Measurements from ENCODE around the gene ZNF202. TPM values are rescaled to one million over a fixed set of nuclear protein-coding genes. Genes with fewer than 3 reads are reported as not detected.
"Not testable (repeated sequence)": the region's sequence is repeated elsewhere in the genome, so short reads cannot be mapped to it uniquely, and the experiment has no call there.

ZNF202 gene
- total and polyA plus RNA-seq, 5 donors: 2.5 to 7.1 (median 4.9) TPM

GRCh38 chr11:123740787-123741158 is 687 bp downstream of the ZNF202 start:
- ATAC-seq: peak in 1 of 2 donors; percentile 2
- intact Hi-C loops (cut with DNase I): no loop called here
- Histone ChIP-seq H3K27me3 (ENCODE audit: control insufficient read depth, insufficient read depth) (no peaks in the 10 kb centered on the region), H3K27ac (ENCODE audit: low read length) (peak overlapping the region; percentile 80), H3K4me1 (ENCODE audit: control insufficient read depth, insufficient read depth, low read length) (peaks cover 4% of the 10 kb centered on the region), H3K9me3 (ENCODE audit: control insufficient read depth, low read length) (no peaks in the 10 kb centered on the region), H3K4me3 (ENCODE audit: low read length) (peak overlapping the region; percentile 98)
- 2% methylated on average over 6 of the region's 6 CpGs for WGBS
- no peak for DNase-seq

- intact Hi-C loops (cut with DNase I): no loop called here
- WGBS: 0% methylated on average over 2 of the region's 2 CpGs
- Histone ChIP-seq H3K9me3 (ENCODE audit: control insufficient read depth, low read length) (no peaks in the 10 kb centered on the region), H3K4me1 (ENCODE audit: control insufficient read depth, insufficient read depth, low read length) (peaks cover 4% of the 10 kb centered on the region), H3K4me3 (ENCODE audit: low read length) (no peak overlapping the region), H3K27ac (ENCODE audit: low read length) (no peak overlapping the region), H3K27me3 (ENCODE audit: control insufficient read depth, insufficient read depth) (no peaks in the 10 kb centered on the region)
- ATAC-seq (no peak), DNase-seq (no peak)
These were observed 3.1 kb downstream of the ZNF202 start for GRCh38 chr11:123738374-123738773.

GRCh38 chr11:123736769-123737168 is 4.7 kb downstream of the ZNF202 start:
- Histone ChIP-seq H3K4me3 (ENCODE audit: low read length) (no peak overlapping the region), H3K9me3 (ENCODE audit: control insufficient read depth, low read length) (no peaks in the 10 kb centered on the region), H3K27me3 (ENCODE audit: control insufficient read depth, insufficient read depth) (no peaks in the 10 kb centered on the region), H3K27ac (ENCODE audit: low read length) (no peak overlapping the region), H3K4me1 (ENCODE audit: control insufficient read depth, insufficient read depth, low read length) (peaks cover 4% of the 10 kb centered on the region)
- WGBS: 92% methylated on average over 3 of the region's 3 CpGs
- intact Hi-C loops (cut with DNase I): no loop called here
- DNase-seq (no peak), ATAC-seq (no peak)

GRCh38 chr11:123729602-123730001 is 11.9 kb downstream of the ZNF202 start:
- Histone ChIP-seq H3K9me3 (ENCODE audit: control insufficient read depth, low read length) (no peaks in the 10 kb centered on the region), H3K4me1 (ENCODE audit: control insufficient read depth, insufficient read depth, low read length) (no peaks in the 10 kb centered on the region), H3K27ac (ENCODE audit: low read length) (no peak overlapping the region), H3K4me3 (ENCODE audit: low read length) (no peak overlapping the region), H3K27me3 (ENCODE audit: control insufficient read depth, insufficient read depth) (no peaks in the 10 kb centered on the region)
- no peak for ATAC-seq
- 68% methylated on average over 8 of the region's 8 CpGs for WGBS
- intact Hi-C loops (cut with DNase I): no loop called here
- no peak for DNase-seq

- Histone ChIP-seq H3K4me3 (ENCODE audit: low read length) (no peak overlapping the region), H3K9me3 (ENCODE audit: control insufficient read depth, low read length) (no peaks in the 10 kb centered on the region), H3K27ac (ENCODE audit: low read length) (no peak overlapping the region), H3K27me3 (ENCODE audit: control insufficient read depth, insufficient read depth) (no peaks in the 10 kb centered on the region), H3K4me1 (ENCODE audit: control insufficient read depth, insufficient read depth, low read length) (no peaks in the 10 kb centered on the region)
- no peak for DNase-seq
- intact Hi-C loops (cut with DNase I): no loop called here
- WGBS: 98% methylated on average over 23 of the region's 23 CpGs
- no peak for ATAC-seq
These were observed 15.3 kb downstream of the ZNF202 start for GRCh38 chr11:123725995-123726655.

GRCh38 chr11:123719452-123719851 is 22.0 kb downstream of the ZNF202 start:
- ATAC-seq (no peak), DNase-seq (no peak)
- Histone ChIP-seq H3K27me3 (ENCODE audit: control insufficient read depth, insufficient read depth) (no peaks in the 10 kb centered on the region), H3K4me1 (ENCODE audit: control insufficient read depth, insufficient read depth, low read length) (no peaks in the 10 kb centered on the region), H3K27ac (ENCODE audit: low read length) (no peak overlapping the region), H3K9me3 (ENCODE audit: control insufficient read depth, low read length) (no peaks in the 10 kb centered on the region), H3K4me3 (ENCODE audit: low read length) (no peak overlapping the region)
- intact Hi-C loops (cut with DNase I): no loop called here
- 65% methylated on average over 1 of the region's 1 CpG for whole genome bisulfite sequencing

GRCh38 chr11:123718469-123718868 is 23.0 kb downstream of the ZNF202 start:
- WGBS: 93% methylated on average over 4 of the region's 4 CpGs
- Histone ChIP-seq H3K27ac (ENCODE audit: low read length) (no peak overlapping the region), H3K4me1 (ENCODE audit: control insufficient read depth, insufficient read depth, low read length) (no peaks in the 10 kb centered on the region), H3K4me3 (ENCODE audit: low read length) (no peak overlapping the region), H3K27me3 (ENCODE audit: control insufficient read depth, insufficient read depth) (no peaks in the 10 kb centered on the region), H3K9me3 (ENCODE audit: control insufficient read depth, low read length) (no peaks in the 10 kb centered on the region)
- ATAC-seq (no peak), DNase-seq (no peak)
- intact Hi-C loops (cut with DNase I): no loop called here

GRCh38 chr11:123718063-123718462 is 23.4 kb downstream of the ZNF202 start:
- no peak for ATAC-seq
- intact Hi-C loops (cut with DNase I): no loop called here
- H3K27ac ChIP-seq (ENCODE audit: low read length): no peak overlapping the region

GRCh38 chr11:123712627-123713026 is 28.8 kb downstream of the ZNF202 start:
- not testable (repeated sequence) for H3K9me3 ChIP-seq (ENCODE audit: control insufficient read depth, low read length); ATAC-seq; DNase-seq; H3K4me3 ChIP-seq (ENCODE audit: low read length); H3K27me3 ChIP-seq (ENCODE audit: control insufficient read depth, insufficient read depth); H3K4me1 ChIP-seq (ENCODE audit: control insufficient read depth, insufficient read depth, low read length); H3K27ac ChIP-seq (ENCODE audit: low read length)
- WGBS: 83% methylated on average over 3 of the region's 3 CpGs
- intact Hi-C loops (cut with DNase I): loop anchor here in 1 of 4 donors (5.0 kb wide), 1 partner anchor 200 kb away; no protein-coding TSS in a partner anchor

More at GRCh38 chr11:123718063-123718462, 23.4 kb downstream of the ZNF202 start:
- no peak for DNase-seq
- Histone ChIP-seq H3K4me3 (ENCODE audit: low read length) (no peak overlapping the region), H3K27me3 (ENCODE audit: control insufficient read depth, insufficient read depth) (no peaks in the 10 kb centered on the region), H3K9me3 (ENCODE audit: control insufficient read depth, low read length) (no peaks in the 10 kb centered on the region), H3K4me1 (ENCODE audit: control insufficient read depth, insufficient read depth, low read length) (no peaks in the 10 kb centered on the region)
- 84% methylated on average over 2 of the region's 2 CpGs for WGBS

GRCh38 chr11:123707606-123708205 is 33.8 kb downstream of the ZNF202 start:
- DNase-seq (peak; percentile 33 to 72 (median 55)), ATAC-seq (peak in 1 of 2 donors; percentile 59)
- intact Hi-C loops (cut with DNase I): loop anchor here (5.0 to 10.0 kb wide), 4 partner anchors 53 to 125 kb away; partner anchors contain the start of gene SCN3B (in 1 of the 4)
- 4% methylated on average over 8 of the region's 8 CpGs for WGBS
- Histone ChIP-seq H3K27me3 (ENCODE audit: control insufficient read depth, insufficient read depth) (no peaks in the 10 kb centered on the region), H3K9me3 (ENCODE audit: control insufficient read depth, low read length) (no peaks in the 10 kb centered on the region), H3K4me1 (ENCODE audit: control insufficient read depth, insufficient read depth, low read length) (no peaks in the 10 kb centered on the region), H3K27ac (ENCODE audit: low read length) (no peak overlapping the region), H3K4me3 (ENCODE audit: low read length) (no peak overlapping the region)

GRCh38 chr11:123707206-123707605 is 34.3 kb downstream of the ZNF202 start:
- Histone ChIP-seq H3K4me3 (ENCODE audit: low read length) (no peak overlapping the region), H3K27me3 (ENCODE audit: control insufficient read depth, insufficient read depth) (no peaks in the 10 kb centered on the region), H3K4me1 (ENCODE audit: control insufficient read depth, insufficient read depth, low read length) (no peaks in the 10 kb centered on the region), H3K27ac (ENCODE audit: low read length) (no peak overlapping the region), H3K9me3 (ENCODE audit: control insufficient read depth, low read length) (no peaks in the 10 kb centered on the region)
- intact Hi-C loops (cut with DNase I): loop anchor here (5.0 to 10.0 kb wide), 4 partner anchors 52 to 125 kb away; partner anchors contain the start of gene SCN3B (in 1 of the 4)
- no peak for ATAC-seq
- DNase-seq: no peak
- WGBS: 94% methylated on average over 3 of the region's 3 CpGs
